IMR-90 (cell line): Measurements from ENCODE around the gene FOXO3. TPM values are rescaled to one million over a fixed set of nuclear protein-coding genes. Genes with fewer than 3 reads are reported as not detected.

Source experiments
- ATAC-seq: fragments of 200-7000 bp; cut with Tn5 transposase; 2 replicates; pipeline ENCODE4 v1.9.1; 2020; ENCODE audit warnings: low read depth, mild to moderate bottlenecking, moderate library complexity
- BruUV-seq: library from RNA; stranded (reverse); fragments of 400-500 nt; replicated peaks from 2 replicates; lab custom pipeline; 2021; lab: Mats Ljungman, UMichigan
- CTCF ChIA-PET: fragments of 300-600 bp; formaldehyde crosslinking; extraction: SDS; loops from one replicate; lab custom pipeline; 2021; ENCODE audit warnings: antibody characterized with exemption; lab: Yijun Ruan, JAX
- POLR2A ChIA-PET: fragments of 300-600 bp; sonication (Branson Sonifier 250); formaldehyde crosslinking; loops from one replicate; lab custom pipeline; 2022; ENCODE audit warnings: antibody characterized with exemption; ENCODE audit not compliant: unreplicated experiment; lab: Charles Lee
- DNase-seq: peaks from one replicate; pipeline ENCODE4 v3.0.0; 2013
- H2AFZ ChIP-seq: replicated peaks from 2 replicates; pipeline ENCODE3; 2013; ENCODE audit warnings: low read length, mild to moderate bottlenecking; ENCODE audit not compliant: poor library complexity
- H2AK5ac ChIP-seq: 2 replicates; pipeline ENCODE4 v1.6.1; 2013; ENCODE audit warnings: low read depth, low read length, inconsistent platforms
- H2AK9ac ChIP-seq: replicated peaks from 2 replicates; pipeline ENCODE3; 2013; ENCODE audit warnings: mild to moderate bottlenecking, low read depth, low read length, moderate library complexity; ENCODE audit not compliant: poor library complexity
- H2BK120ac ChIP-seq: 2 replicates; pipeline ENCODE4 v1.6.1; 2013; ENCODE audit warnings: low read depth, low read length, inconsistent platforms
- H2BK15ac ChIP-seq: 3 replicates; pipeline ENCODE4 v1.6.1; 2013; ENCODE audit warnings: low read depth, low read length, inconsistent platforms
- H2BK20ac ChIP-seq: 2 replicates; pipeline ENCODE4 v1.6.1; 2013; ENCODE audit warnings: low read depth, mild to moderate bottlenecking, inconsistent platforms, low read length, moderate library complexity
- H2BK5ac ChIP-seq: 2 replicates; pipeline ENCODE4 v1.6.1; 2013; ENCODE audit warnings: mild to moderate bottlenecking, low read depth, low read length, inconsistent platforms; ENCODE audit not compliant: poor library complexity, severe bottlenecking
- H3K14ac ChIP-seq: replicated peaks from 2 replicates; pipeline ENCODE4 v1.6.1; 2013; ENCODE audit warnings: low read depth, low read length, inconsistent platforms
- H3K18ac ChIP-seq: 2 replicates; pipeline ENCODE4 v1.6.1; 2013; ENCODE audit warnings: low read depth, low read length, control low read depth
- H3K23ac ChIP-seq: 2 replicates; pipeline ENCODE4 v1.6.1; 2013; ENCODE audit warnings: low read depth, low read length, inconsistent platforms
- H3K27ac ChIP-seq: 2 replicates; pipeline ENCODE4 v1.5.1; 2013; ENCODE audit warnings: mild to moderate bottlenecking, control low read depth, low read length; ENCODE audit not compliant: insufficient read depth
- H3K27me3 ChIP-seq: 2 replicates; pipeline ENCODE4 v1.6.1; 2013; ENCODE audit warnings: low read length; ENCODE audit not compliant: control insufficient read depth, insufficient read depth
- H3K36me3 ChIP-seq: 2 replicates; pipeline ENCODE4 v1.6.1; 2013; ENCODE audit warnings: low read length, mixed read lengths; ENCODE audit not compliant: control insufficient read depth, insufficient read depth
- H3K4ac ChIP-seq: 2 replicates; pipeline ENCODE4 v1.6.1; 2013; ENCODE audit warnings: low read depth, low read length, inconsistent platforms
- H3K4me1 ChIP-seq: 2 replicates; pipeline ENCODE4 v1.6.1; 2013; ENCODE audit warnings: low read length, mixed read lengths; ENCODE audit not compliant: control insufficient read depth, insufficient read depth
- H3K4me2 ChIP-seq: 2 replicates; pipeline ENCODE4 v1.6.1; 2013; ENCODE audit warnings: low read depth, mild to moderate bottlenecking, control low read depth, low read length, moderate library complexity
- H3K4me3 ChIP-seq: 2 replicates; pipeline ENCODE4 v1.5.1; 2013; ENCODE audit warnings: low read depth, mild to moderate bottlenecking, control low read depth, low read length, moderate library complexity; ENCODE audit not compliant: insufficient read depth
- H3K56ac ChIP-seq: 2 replicates; pipeline ENCODE4 v1.6.1; 2013; ENCODE audit warnings: low read length, inconsistent platforms; ENCODE audit not compliant: insufficient read depth; ENCODE audit errors: extremely low read depth
- H3K79me1 ChIP-seq, 2 experiments: 2 replicates each; pipeline ENCODE4 v1.6.1; 2013; ENCODE audit warnings: low read length in 2 of 2, inconsistent platforms in 1 of 2, low read depth in 1 of 2
- H3K9ac ChIP-seq: 2 replicates; pipeline ENCODE4 v1.6.1; 2013; ENCODE audit warnings: low read depth, low read length, control low read depth
- H3K9me1 ChIP-seq: 2 replicates; pipeline ENCODE4 v1.6.1; 2013; ENCODE audit warnings: low read length, inconsistent platforms; ENCODE audit not compliant: insufficient read depth
- H3K9me3 ChIP-seq: 2 replicates; pipeline ENCODE4 v1.6.1; 2013; ENCODE audit warnings: low read length; ENCODE audit not compliant: control insufficient read depth, insufficient read depth
- H4K20me1 ChIP-seq: 2 replicates; pipeline ENCODE4 v1.6.1; 2013; ENCODE audit warnings: low read length, inconsistent platforms; ENCODE audit not compliant: insufficient read depth
- H4K5ac ChIP-seq: 2 replicates; pipeline ENCODE4 v1.6.1; 2013; ENCODE audit warnings: mild to moderate bottlenecking, low read depth, low read length, control low read depth
- H4K8ac ChIP-seq, 2 experiments: 2 replicates each; pipeline ENCODE4 v1.6.1; 2013; ENCODE audit warnings: low read depth in 2 of 2, low read length in 2 of 2, control low read depth in 1 of 2, inconsistent platforms in 1 of 2
- H4K91ac ChIP-seq: 2 replicates; pipeline ENCODE4 v1.6.1; 2013; ENCODE audit warnings: low read depth, low read length, inconsistent platforms; ENCODE audit not compliant: insufficient read depth
- CTCF ChIP-seq: conservative IDR thresholded peaks from 2 replicates; pipeline ENCODE4 v1.5.1; 2012; ENCODE audit warnings: mild to moderate bottlenecking, low read depth, low read length, improper control_type of control experiment
- MAZ ChIP-seq: IDR thresholded peaks from 2 replicates; pipeline ENCODE4 v1.6.1; 2012; ENCODE audit warnings: low read depth, mild to moderate bottlenecking, low read length, improper control_type of control experiment, moderate library complexity, borderline replicate concordance
- MXI1 ChIP-seq: IDR thresholded peaks from 2 replicates; pipeline ENCODE4 v1.6.1; 2012; ENCODE audit warnings: low read depth, mild to moderate bottlenecking, low read length, moderate library complexity, borderline replicate concordance
- NFE2L2 ChIP-seq: fragments of 150-350 bp; IDR thresholded peaks from 2 replicates; pipeline ENCODE4 v1.6.1; 2016; ENCODE audit warnings: low read depth, mild to moderate bottlenecking, low read length
- POLR2A ChIP-seq: IDR thresholded peaks from 2 replicates; pipeline ENCODE4 v1.6.1; 2012; ENCODE audit warnings: mild to moderate bottlenecking, low read depth, low read length
- RFX5 ChIP-seq: IDR thresholded peaks from 2 replicates; pipeline ENCODE4 v1.8.0; 2012; ENCODE audit warnings: low read depth, mild to moderate bottlenecking, low read length, moderate library complexity
- SMC3 ChIP-seq: fragments of 150-350 bp; IDR thresholded peaks from 2 replicates; pipeline ENCODE4 v1.6.1; 2016; ENCODE audit warnings: low read depth, mild to moderate bottlenecking, antibody characterized with exemption, low read length, moderate library complexity
- USF2 ChIP-seq: fragments of 150-350 bp; IDR thresholded peaks from 2 replicates; pipeline ENCODE4 v1.6.1; 2017; ENCODE audit warnings: mild to moderate bottlenecking, antibody characterized with exemption, low read length, low read depth
- WGBS, 2 experiments: methylation state at CpG; one replicate each; pipeline versions ENCODE4 v1.1.5 to v1.1.7; 2013; ENCODE audit warnings: missing lambda C conversion rate in 2 of 2; ENCODE audit not compliant: insufficient read length in 1 of 2; ENCODE audit errors: extremely low coverage in 2 of 2; 5-methylcytosine and 5-hydroxymethylcytosine counted together
- dilution Hi-C: fragments of 300-500 bp; cut with HindIII; formaldehyde crosslinking; loops from one replicate; pipeline ENCODE4 v1.14.3; 2018; ENCODE audit warnings: low sequenced_read_pairs; ENCODE audit not compliant: unreplicated experiment
- in situ Hi-C: fragments of 300-500 bp; cut with MboI; formaldehyde crosslinking; loops from 3 replicates; pipeline ENCODE4 v1.14.3; 2019; ENCODE audit warnings: low sequenced_read_pairs, inconsistent platforms, mixed read lengths
- intact Hi-C: fragments of 100-400 bp; cut with micrococcal nuclease; formaldehyde crosslinking; loops from 2 replicates; pipeline ENCODE4 v1.10.0; 2022
- polyA plus RNA-seq, 3 experiments: library from polyadenylated mRNA; depleted of rRNA; stranded (reverse); fragments of >200 nt; gene quantifications; 2 replicates each; pipeline ENCODE4 v1.2.3, GENCODE V29; 2012; ENCODE audit warnings: low replicate concordance in 1 of 3
- total RNA-seq: library from RNA; depleted of rRNA; stranded (reverse); fragments of >200 nt; gene quantifications from 2 replicates; pipeline ENCODE4 v1.2.3, GENCODE V29; 2012

Gene FOXO3
- total and polyA plus RNA-seq, 2 of the 4 experiments (the other 2 are of a cell fraction), result 17.5 to 38.7 TPM

- H3K9me1 ChIP-seq, result peaks cover 25% of the 10 kb centered on the region
- H3K79me1 ChIP-seq, result peaks cover 59 to 91% of the 10 kb centered on the region in 2 experiments
- no peak overlapping the region for H4K91ac ChIP-seq
- no peak overlapping the region for H3K56ac ChIP-seq
- no peak overlapping the region for H3K18ac ChIP-seq
- H2AK9ac ChIP-seq, result no peak overlapping the region
- WGBS, 2 experiments, result no CpG with 5 or more reads among the region's 2 CpGs
- no peaks in the 10 kb centered on the region for H3K27me3 ChIP-seq
- H2BK15ac ChIP-seq, result no peak overlapping the region
- no peak overlapping the region for H3K27ac ChIP-seq
- H2BK120ac ChIP-seq, result no peak overlapping the region
- H3K4me1 ChIP-seq, result peaks cover 6% of the 10 kb centered on the region
- in situ Hi-C loops, result no loop called here
- peaks cover 90% of the 10 kb centered on the region for H4K20me1 ChIP-seq
- BruUV-seq, result no TSS peak
- ChIA-PET POLR2A (no interaction called here), CTCF (no interaction called here)
- no peak overlapping the region for H3K4me2 ChIP-seq
- H2AK5ac ChIP-seq, result no peak overlapping the region
- DNase-seq (no peak), ATAC-seq (no peak)
- no peak overlapping the region for H3K4ac ChIP-seq
- H3K23ac ChIP-seq, result no peak overlapping the region
- no peak overlapping the region for H2BK20ac ChIP-seq
- H2BK5ac ChIP-seq, result no peak overlapping the region
- no peak overlapping the region for H4K5ac ChIP-seq
- no peak overlapping the region for H3K4me3 ChIP-seq
- H2AFZ ChIP-seq, result no peak overlapping the region
- H4K8ac ChIP-seq, result no peak overlapping the region
- dilution Hi-C loops, result no loop called here
- intact Hi-C loops, result no loop called here
- no peak for TF ChIP-seq MAZ
- TF ChIP-seq MXI1, result no peak
- no peak for TF ChIP-seq POLR2A
- no peak for TF ChIP-seq CTCF
- no peak for TF ChIP-seq USF2
- TF ChIP-seq RFX5, result no peak
- no peak for TF ChIP-seq SMC3
- no peak for TF ChIP-seq NFE2L2
- H3K36me3 ChIP-seq, result peaks cover 2% of the 10 kb centered on the region; the same call in 1 of the 2 replicates
- H3K9me3 ChIP-seq, result no peaks in the 10 kb centered on the region
- no peak overlapping the region for H3K14ac ChIP-seq
- H3K9ac ChIP-seq, result no peak overlapping the region
Measured at GRCh38 chr6:108640104-108640503, 79.4 kb downstream of the FOXO3 start.
